D341Med (cell line): ENCODE data around the gene CBX4.

ENCODE experiments used
- DNase-seq: peaks from one replicate; pipeline ENCODE4 v3.0.0; 2012; ENCODE audit warnings: low spot score

The CBX4 gene

DNA sequence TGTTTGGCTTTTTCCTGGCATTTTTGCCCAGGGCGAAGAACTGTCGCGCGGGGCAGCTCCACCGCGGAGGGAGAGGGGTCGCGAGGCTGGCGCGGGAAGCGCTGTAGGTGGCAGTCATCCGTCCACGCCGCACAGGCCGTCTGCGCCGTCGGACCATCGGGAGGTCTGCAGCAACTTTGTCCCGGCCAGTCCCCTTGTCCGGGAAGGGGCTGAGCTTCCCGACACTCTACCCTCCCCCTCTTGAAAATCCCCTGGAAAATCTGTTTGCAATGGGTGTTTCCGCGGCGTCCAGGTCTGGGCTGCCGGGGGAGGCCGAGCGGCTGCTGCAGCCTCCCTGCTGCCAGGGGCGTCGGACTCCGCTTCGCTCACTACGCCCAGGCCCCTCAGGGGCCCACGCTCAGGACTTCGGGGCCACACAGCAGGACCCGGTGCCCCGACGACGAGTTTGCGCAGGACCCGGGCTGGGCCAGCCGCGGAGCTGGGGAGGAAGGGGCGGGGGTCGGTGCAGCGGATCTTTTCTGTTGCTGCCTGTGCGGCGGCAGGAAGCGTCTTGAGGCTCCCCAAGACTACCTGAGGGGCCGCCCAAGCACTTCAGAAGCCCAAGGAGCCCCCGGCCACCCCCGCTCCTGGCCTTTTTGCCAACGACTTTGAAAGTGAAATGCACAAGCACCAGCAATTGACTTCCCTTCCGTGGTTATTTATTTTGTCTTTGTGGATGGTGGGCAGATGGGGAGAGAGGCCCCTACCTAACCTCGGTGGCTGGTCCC is 2.3 kb upstream of the CBX4 start:
- DNase-seq = no peak

DNA sequence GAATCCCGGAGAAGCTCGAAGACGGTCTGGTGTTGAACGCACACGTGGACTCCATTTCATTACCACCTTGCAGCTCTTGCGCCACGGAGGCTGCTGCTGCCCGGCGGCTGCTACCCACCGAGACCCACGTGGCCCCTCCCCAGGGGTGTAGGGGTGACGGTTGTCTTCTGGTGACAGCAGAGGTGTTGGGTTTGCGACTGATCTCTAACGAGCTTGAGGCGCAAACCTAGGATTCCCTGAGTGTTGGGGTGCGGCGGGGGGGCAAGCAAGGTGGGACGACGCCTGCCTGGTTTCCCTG is 1.7 kb upstream of the CBX4 start:
- no peak for DNase-seq

DNA sequence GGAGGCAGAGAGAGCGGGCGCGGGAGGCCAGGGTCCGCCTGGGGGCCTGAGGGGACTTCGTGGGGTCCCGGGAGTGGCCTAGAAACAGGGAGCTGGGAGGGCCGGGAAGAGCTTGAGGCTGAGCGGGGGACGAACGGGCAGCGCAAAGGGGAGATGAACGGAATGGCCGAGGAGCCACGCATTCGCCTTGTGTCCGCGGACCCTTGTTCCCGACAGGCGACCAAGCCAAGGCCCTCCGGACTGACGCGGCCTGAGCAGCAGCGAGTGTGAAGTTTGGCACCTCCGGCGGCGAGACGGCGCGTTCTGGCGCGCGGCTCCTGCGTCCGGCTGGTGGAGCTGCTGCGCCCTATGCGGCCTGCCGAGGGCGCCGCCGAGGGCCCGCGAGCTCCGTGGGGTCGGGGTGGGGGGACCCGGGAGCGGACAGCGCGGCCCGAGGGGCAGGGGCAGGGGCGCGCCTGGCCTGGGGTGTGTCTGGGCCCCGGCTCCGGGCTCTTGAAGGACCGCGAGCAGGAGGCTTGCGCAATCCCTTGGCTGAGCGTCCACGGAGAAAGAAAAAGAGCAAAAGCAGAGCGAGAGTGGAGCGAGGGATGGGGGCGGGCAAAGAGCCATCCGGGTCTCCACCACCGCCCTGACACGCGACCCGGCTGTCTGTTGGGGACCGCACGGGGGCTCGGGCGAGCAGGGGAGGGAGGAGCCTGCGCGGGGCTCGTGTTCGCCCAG is 1.2 kb upstream of the CBX4 start:
- peak; percentile 76 for DNase-seq

DNA sequence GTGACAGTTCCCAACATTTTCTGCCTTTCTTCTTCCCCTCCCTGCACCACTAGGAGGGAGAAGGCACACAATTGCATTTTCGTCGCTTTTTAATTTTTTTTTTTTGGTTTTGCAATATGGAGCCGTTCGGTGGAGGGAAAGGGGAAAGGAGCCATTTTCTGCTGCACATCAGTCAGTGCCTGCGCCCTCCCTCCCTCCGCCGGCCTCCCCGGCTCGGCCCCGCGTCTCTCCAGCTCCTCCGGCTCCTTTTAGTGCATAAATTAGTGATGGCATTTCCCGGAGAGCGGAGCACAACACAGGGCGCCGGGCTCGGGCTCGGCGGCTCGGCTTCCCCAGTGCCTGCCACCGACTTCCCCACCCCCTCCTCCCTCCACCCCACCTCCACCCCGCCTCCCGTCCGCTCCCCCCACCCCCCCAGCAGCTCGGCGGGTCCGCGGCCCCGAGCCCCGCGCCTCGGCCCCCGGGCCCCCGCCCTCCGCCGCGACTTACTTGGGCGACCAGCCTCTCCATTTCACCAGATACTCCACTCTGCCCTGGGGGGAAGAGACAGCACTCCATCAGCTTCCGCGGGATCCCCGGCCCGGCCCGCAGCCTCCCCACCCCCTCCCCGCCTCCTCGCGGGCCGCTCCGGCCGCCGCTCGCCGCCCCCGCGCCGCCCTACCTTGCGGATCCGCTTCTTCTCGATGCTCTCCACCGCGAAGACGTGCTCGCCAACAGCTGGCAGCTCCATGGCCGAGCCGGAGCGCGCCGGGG is 542 bp downstream of the CBX4 start:
- DNase-seq = peak; percentile 82

DNA sequence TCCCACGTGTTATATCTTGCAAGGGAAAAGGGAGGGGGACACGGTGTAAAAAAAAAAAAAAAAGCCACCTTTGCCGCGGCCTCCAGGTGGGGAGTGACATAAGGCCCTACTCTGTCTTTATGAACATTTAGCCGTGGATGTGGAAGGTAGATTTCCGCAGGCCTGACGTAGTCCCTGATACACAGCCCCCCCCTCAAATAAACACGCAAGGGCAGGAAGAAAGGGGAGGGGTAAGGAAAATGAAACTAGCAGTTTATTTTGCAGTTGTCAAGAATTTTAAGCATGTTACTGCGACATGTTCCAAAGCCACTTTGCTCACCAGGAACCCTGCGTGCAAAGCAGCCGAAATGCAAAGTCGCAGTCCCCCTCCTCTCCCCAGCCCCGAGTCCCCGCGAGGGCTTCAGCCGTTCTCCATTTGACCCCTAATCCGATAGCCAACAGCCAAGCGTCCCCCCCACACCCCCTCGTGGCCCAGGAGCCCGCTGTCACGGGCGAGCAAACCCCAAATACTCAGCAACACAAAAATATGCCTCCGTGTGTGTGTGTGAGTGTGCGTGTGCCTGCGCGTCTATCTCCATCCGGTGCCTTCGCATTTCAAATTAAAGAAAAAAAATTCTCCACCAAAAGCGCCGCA is 1.2 kb downstream of the CBX4 start:
- no peak for DNase-seq

DNA sequence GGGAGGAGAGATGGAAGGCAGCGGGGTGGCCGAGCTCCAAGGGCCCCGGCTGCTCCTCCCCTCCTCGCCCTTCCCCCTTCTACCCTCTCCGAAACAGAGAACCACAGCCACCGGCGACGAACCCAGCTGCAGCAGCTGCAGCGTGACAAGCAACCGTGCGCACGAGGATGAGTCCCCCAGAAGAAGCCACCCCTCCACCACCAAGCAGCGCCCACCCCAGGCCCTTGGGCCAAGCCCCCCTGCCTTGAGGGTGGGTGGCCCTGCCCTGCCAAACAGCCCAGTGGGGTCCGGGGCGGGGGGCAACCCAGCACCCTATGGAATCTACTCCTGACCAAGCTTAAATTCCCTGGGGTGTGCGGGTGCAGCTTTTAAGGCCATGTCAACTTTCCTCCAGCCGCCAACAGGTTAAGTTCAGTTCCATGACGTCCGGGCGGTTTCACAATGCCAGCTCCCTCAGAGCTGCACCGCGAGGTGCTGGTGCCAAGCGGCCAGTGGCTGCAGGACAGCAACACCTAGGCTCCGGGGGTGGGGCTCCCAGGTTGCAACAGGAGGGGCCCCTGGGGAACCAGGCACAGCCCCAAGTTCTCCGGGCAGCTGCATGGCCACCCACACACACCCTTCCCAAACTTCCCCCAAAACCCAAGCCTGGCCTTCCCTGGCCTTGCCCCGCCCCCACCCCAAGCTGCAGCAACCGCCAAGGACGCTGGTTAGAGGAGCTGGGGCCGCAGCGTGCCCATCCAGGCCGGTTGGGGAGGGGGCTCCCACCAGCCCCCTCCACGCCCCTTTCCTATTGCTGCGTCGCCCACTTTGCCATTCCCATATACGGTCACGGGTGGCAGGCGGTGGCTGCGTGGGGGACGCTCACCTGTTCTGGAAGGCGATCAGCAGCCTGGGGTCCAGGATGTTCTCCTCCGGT is 2.0 kb downstream of the CBX4 start:
- DNase-seq = no peak

DNA sequence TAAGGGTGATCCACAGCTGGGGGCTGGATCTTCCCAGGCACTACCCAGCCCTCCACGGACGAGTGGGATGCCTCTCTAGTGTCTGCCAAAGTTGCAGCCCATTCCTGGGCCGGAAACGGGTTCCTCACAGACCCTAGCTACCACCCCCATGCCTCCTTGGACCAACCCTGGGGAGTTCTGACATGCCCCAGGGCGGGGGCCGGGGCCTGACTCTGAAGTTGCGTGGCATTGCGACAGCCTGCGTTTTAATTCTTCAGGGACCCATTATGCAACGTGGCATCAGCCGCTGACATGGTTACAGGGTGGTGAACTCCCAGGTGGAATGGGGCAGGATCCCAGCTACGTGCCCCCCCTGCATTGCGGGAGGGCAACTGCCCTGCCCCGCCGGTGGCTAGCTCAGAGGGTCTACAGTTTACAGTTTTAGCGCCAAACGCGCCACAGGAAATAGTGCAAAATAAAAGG is 2.7 kb downstream of the CBX4 start:
- no peak for DNase-seq

DNA sequence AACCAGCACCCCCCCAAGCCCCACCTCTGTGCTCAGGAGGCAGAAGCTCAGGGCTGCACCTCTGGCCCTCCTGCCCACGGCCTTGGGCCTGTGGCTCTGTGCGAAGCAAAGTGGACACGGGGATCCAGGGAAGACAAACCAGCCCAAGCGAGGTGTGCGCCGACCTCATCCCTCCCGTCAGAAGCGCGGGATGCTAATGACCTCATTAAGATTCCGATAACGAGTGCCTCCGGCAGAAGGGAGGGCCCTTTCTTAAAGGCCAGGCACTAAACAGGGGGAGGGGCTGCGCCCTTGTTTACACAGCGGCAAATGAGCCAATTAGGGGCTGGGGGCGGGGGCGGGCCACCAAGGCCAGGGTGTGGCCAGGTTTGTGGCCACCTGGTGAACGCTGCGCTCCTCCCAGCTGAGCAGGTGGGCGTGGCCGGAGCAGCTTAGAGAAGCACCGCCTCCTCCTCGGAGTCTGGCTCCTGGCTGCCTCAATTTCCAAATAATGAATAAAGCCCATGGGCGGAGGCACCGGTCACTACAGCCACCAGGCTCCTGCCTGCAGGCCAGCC is 3.2 kb downstream of the CBX4 start:
- DNase-seq = peak; percentile 51

DNA sequence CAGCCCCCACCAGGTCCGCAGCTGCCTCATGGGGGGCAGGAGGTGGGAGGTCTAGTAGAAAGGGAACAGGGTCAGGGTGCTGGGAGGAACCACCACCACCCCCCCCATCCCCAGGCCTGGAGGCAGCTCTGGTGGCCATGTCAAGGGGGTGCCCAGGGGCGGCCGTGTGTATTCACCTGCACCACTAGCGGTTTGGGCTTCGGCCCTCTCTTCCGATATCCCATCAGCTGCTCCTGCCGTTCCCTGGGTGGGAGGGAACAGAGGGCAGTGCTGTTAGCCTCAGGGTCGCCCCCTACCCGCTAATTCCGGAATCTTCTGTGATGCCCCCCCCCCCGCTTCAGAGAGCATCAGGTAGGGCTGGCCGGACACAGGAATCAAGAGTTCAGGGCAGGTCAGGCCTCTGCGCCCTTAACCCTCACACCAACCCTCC is 3.8 kb downstream of the CBX4 start:
- no peak for DNase-seq

DNA sequence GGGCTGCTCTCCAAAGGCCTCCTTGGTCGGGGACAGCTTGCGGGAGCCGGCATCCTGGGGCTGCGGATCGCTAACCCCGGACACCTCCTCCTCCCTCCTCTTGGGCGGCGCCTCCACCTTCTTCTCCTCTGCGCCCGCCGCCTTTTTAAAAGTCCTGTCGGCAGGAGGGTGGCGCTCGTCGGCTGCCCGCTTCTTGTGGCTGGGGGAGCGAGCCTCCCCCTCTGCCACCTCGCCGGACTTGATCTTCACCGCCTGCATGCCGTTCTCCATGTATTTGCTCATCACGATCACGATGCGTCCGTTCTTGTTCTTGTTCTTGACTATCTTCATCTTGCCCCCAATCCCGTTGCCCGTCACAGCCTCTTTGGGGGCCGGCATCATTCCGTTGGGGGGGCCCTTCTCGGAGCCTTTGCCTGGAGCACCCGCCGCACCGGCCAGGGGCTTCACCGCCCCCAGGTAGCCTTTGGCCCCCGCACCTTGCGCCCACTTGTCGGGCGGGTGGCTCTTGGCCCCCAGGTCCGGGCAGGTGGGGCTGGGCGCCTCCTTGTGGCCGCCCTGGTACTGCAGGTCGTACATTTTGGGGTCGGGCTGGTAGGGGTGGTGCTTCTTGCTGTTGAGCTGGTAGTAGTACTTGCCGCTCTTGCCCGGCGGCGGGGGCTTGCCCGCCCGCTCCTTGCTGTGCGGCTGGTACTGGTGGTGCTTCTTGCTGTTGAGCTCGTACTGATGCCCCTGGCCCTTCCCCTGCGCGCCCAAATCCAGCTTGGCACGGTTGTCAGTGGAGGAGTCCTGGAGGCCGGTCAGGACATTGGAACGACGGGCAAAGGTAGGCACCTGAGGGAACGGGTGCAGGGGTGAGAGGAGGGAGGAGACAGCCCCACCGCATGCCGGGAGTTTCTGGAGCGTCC is 4.4 kb downstream of the CBX4 start:
- DNase-seq = peak; percentile 81

DNA sequence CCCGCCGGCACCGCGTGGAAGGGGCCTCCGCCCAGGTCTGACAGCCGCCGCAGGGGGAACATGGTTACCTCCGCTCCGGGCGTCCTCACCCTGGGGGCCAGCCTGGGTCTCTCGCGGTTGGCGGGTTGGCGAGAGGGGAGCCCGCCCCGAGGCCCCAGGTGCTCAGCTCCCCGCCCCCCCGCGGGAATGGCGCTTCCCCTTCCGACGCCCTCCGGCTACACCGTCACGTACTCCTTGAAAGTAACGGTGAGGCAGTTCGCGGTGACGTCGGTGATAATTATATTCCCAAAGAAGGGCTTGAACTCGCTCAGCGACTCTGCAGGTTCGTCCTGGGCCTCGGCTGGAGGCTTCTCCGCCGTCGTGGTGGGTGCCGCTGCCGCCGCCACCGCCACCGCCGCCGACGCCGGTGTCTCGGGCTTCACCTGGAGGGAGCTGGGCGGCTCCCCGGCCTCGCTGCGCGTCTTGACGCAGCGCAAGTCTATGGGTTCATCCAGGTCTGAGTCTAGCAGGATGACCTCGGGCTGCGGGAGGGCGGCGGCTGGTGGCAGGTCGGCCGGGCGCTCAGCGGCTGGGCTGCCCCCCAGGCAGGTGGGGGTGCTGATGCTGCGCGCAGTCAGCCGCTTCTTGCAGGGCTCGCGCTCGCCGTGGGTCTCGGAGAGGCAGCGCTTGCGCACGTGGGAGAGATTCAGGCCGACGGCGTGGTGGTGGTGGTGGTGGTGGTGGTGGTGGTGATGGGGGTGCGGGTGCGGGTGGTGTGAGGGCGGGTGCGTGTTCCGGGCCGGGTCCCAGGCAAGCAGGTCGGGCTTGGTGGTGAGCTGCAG is 5.3 kb downstream of the CBX4 start:
- DNase-seq = no peak

DNA sequence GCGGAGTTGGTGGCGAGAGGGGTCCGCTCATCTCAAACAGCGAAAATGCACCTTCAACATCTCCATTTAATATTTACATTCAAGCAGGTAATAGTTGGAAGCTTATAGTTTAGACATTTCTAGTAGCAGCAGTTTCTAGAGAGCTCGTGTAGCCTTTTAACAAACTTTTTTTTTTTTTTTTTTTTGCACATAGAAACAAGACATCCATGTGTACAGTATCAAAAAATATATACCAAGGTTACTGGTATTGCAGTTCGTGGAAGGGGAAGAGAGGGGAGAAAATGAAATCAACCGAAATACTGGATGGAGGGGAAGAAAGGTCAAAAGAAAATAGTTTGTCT is 6.2 kb downstream of the CBX4 start:
- DNase-seq = no peak

DNA sequence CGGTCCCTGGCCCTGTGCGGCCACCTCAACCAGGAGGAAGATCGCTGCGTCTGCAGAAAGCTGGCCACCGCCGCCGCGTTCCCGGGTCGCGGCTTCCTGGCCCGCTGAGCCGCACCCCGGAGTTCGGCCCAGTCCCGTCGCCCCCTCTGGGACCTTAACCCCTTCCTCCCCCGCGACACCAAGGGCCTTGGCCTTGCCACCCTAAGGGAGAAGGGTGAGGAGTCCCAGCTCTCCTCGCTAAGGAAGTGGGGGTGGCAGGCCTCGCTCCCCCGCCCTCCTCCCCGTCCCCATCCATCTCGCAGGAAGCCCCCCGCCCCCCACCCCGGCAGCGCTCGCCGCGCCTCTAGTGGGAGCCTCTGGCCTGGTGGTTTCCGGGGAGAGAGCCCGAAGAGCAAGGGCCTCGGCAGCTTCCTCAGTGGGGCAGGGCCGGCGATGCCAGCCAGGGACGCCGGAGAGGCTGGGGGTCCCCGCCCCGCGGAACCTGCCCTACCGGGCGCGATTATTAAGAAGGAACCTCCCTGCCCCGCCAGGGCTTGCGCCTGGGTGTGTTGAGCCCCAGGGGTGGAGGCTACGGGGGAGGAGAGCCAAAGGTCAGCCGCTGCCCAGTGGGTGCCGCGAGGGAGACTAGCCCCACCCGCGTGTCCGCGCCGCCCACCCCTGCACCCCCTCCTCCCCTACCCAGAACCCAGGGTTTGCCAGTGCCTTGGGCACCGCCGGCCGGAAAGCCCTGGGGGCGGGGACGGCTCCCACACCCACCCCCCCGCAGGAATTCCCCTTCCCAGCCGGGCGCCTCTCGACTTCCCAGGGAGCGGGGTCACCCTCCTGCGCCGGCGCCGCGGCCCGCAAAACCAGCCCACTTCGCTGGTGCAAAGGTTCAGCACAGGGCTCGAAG is 6.8 kb downstream of the CBX4 start:
- DNase-seq = no peak

DNA sequence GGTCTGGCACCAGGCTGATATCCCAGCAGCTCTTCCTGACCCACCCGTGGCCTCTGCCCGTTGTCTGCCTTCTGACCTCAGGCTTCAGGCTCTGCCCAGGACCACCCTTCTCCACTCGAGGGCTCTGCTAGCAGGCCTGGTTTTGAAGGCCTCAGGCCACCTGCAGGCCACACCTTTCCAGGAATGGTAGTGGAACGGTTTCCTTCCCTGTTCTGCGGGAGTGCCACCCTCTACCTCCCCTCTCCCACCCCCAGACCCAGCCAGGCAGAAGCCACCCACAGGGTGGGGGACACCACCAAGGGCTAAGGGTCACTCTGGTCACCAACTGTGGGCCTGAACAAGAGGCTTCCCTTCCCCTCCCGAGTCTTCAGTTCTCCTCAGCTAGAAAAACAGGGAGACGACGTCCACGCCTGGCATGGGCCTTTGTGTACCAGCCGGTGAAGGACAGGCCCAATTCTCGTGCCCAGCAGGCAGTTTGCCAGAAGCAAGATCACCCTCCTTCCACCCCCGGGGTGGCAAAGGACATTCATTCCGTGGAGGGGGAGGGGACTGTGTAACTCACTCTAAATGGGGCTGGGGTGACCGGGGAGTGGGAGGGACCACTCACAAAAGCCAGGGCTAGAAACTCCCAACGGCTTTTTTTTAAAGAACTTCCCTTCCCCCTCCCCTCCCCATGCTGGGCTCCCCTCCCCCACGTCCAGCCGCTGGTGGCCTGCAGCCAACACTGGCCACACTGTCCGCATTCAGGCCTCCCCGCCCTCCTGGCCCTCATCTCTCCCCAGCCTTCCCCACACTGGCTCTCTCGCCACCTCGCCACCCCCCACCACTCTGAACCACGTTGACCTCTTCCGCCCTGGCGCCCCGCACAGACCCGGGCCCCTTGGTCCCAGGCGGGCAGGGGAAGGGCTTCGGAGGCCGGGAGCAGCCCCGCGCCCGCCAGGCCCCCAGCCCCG is 7.7 kb downstream of the CBX4 start:
- DNase-seq = no peak

DNA sequence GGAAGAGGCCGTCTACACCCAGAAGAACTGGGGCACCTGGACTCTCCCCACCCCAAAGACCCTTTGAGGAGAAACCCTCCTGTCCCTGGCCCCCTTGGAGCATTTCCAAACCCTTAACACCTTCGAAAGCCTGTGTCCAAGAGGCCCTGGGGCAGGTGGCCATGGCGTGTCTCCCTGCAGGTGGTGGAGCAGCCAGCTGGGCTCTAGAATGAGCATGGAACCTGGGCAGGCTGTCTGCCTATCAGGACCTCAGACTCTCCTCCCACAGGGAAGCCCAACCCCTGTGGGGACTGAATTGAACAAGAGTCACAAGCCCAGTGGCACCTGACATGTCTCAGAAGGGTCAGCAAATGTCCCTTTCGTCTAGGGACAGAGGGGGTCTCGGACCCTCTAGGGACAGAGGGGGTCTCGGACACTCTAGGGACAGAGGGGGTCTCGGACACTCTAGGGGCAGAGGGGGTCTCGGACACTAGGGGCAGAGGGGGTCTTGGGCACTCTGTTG is 8.4 kb downstream of the CBX4 start:
- DNase-seq = no peak

DNA sequence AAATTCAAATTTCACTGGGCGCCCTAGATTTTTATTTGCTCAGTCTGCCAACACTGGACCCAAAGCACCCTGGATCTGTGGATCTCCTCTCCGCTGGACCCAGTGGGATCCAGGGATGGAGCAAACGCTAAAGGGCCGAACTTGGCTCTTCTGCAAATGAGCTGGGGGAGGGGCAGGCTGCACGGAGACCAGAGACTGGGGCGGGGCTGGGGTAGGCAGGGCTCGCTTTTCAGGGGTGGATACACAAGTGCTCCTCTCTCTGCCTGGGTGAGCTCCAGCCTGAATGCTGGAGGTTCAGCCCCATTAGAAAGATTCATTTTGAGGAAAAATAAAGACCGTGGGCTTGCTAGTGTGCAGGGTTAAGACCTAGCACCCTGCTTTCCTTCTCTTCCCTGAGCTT is 8.9 kb downstream of the CBX4 start:
- no peak for DNase-seq

DNA sequence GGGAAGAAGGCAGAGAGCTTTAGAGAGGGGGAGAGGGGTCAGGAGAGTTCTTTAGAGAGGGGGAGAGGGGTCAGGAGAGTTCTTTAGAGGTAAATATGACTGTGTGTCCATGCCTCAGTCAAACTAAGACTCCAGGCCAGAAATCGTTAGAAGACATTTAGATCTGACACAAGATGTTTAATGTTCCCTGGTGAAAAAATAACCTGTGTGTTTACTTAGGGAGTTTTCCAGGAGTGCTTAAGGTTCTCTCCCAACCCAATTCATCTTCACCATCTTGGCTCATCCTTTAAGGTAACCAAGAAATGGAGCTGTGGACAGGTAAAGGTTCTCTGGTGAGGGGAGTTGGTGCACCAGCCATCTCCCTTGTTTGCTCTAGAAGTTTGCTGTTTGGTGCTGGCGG is 9.8 kb downstream of the CBX4 start:
- DNase-seq = no peak
